NCI-H2081 (cell line): ENCODE measurements around the gene BMPR1A.
A peak's percentile ranks its signal among the peaks of the same experiment; 100 is the strongest.

Experiments used
- DNase-seq, 2 experiments: peaks; one replicate each; lab custom pipeline; 2025; lab: John Stamatoyannopoulos, UW

Gene BMPR1A

DNA sequence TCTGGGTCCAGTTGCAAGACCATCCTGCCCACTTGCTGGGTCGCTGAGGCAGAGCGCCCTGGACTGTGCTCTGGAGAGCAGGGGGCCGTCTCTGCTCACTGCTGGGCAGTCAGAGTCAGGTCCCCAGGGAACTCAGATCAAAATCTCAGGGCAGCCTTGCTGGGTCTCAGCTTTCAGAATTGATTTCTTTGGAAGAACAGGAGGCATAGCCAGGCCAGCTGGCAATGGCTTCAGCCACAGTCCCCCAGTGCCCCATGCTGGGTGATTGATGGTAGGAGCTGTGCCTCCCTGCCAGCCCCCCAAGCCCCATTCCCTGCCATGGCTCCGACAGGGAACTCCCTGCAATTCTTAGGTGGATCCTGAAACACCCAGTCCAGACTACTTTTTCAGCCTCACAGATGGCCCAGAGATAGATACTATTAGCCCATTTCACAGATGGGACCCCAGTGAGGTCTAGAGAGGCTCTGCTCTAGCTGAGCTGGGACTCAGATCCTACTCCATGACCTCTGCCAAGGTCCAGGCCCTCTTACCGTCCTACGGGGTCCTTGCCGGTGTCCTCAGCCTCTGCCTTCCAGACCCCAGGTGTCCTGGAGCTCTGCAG is 200.5 kb downstream of the BMPR1A start:
- DNase-seq = no peak

DNA sequence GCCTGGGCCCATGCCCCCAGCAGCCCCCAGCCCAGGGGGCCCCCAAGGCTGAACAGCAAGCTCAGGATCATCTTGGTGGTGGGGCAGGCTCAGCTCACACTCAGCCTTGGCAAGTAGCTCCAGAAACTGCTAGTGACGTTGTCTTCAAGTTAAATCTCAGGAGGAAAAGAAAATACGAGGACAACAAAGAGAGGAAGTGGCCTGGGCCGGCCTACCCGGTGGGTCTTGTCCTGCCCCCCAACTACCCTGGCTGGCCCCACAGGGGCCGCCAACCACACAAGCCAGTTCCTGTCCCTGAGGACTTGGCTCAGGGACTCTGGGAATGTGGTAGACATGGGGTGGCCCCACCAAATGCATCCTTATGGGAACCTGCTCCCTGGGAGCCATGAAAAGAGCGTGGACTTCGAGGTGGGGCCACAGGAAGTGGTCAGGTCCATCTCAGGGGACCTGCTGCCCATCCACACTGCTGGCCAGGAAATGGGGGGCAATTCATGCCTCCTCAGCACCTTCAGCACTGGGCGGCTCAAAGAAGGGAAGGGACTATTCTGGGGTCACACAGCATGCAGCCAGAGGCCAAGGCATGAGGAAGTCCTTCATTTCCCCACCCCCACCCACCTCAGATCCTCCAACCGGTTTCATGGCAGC is 201.2 kb downstream of the BMPR1A start, which contains the start of gene MMRN2:
MMRN2 (minus strand) TSS at position 145 of the 645 bp plus-strand sequence; CDS start at position 71, 74 bp downstream.
- no peak for DNase-seq

GRCh38 chr10:86958116-86958900 is 201.9 kb downstream of the BMPR1A start, which contains the start of gene SNCG:
TSS of gene SNCG (plus strand) at chr10:86958599. CDS start at chr10:86958698, 99 bp downstream.
- no peak for DNase-seq

GRCh38 chr10:86958901-86959736 is 202.7 kb downstream of the BMPR1A start:
- DNase-seq = no peak

DNA sequence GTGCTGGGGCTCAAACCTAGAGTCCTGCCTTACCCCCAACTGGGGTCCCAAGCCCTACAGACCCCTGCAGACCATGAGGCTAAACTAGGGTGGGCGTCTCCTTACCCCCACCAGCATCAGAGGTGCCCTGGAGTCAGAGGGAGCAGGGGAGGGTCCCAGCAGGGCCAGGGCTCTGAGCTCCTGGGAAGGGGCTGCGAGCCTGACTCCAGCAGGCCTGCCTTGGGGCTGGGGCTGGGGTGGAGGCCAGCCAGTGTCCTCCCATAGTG is 203.3 kb downstream of the BMPR1A start:
- no peak for DNase-seq

DNA sequence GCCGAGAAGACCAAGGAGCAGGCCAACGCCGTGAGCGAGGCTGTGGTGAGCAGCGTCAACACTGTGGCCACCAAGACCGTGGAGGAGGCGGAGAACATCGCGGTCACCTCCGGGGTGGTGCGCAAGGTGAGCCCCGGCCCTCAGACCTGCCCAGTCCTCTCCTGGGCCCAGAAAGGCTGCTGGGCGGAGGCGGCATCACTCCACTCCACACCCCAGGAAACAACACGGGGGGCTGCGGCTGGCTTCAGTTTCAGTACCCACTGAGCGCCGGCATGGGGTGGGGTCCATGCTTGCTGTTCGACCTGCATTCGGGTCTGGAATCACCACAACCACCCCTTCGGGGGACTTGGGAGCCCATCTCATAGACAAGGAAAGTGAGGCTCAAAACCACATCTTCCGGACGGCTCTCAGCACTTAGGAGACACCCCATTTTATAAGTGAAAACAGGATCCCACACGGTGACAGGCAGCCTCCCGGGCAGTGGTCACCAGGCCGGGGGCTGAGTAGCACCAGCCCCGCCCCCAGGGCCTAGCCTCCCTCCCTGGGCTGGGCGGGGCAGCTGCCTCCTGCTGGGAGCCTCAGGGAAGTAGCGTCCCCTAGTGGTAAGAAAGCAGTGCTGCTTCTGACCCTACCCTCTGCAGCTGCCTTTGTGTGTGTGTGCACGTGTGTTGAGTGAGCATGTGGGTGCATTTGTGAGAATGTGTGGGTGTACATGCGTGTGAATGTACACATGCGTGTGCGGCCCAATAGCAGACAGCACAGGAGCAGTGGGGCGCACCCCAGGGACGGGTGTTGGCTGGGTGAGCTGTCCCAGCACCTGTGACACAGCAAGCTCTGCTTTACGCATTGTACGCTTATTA is 203.8 kb downstream of the BMPR1A start:
- no peak for DNase-seq

DNA sequence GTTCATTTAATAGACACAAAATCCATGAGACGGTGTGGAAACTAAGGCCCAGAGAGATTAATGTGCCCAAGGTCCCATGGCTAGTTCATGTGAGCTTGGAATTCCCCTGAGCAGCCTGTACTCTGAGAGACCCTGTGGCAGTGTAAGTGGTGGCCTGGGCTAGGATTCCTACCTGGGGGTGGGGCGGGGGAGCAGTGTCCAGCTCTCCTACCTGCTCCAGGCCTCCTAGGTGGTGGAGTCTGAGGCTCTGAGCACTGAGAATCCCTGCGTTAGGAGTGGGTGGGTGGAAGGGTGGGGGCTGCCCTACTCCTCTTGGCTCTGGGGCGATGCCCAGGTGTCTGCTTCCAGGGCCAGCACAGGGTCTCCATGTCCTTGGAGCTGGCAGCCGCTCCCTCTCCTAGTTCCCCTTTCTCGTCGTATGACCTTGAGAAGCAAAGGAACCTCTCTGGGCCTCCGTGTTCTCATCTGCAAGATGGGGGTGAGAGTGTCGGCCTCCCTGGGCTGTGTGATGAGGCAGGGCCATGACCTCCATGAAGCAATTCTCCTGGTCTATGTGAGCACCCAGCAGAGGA is 204.5 kb downstream of the BMPR1A start:
- no peak for DNase-seq

GRCh38 chr10:86961481-86962091 is 205.2 kb downstream of the BMPR1A start:
- no peak for DNase-seq

DNA sequence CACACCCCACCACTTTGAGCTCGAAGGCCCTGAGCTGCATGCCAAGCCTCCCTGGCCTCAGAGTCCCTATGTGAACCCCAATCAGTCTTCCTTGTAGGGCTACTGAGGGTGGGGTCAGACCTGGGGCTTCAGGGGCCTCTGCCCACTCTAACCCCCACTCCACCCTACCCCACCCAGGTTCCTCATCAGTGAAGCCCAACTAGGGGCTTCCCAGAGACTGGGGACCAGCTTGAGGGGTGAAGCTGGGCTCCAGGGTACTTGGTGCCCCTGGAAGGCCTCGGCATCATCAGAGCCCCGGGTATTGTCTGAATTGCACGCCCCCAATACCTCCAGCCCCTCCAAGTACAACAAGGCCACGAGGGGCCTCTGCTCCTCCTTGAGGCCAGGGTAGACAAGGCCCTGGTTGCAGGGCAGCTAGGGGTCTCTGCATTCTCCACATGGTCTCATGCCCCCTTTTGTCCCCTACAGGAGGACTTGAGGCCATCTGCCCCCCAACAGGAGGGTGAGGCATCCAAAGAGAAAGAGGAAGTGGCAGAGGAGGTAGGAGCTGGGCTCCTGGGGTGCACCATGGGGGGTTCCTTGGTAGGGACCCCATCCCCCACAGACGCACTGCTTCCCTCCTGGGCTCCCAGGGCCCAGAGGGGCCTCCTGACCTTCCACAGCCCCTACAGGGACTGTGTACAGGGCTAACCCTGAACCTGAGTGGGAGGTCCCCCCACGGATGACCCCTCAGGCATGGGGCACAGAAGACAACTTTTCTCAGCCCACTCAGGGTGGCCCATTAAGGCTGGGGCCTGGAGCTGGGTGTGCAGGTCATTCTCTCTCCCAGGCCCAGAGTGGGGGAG is 205.9 kb downstream of the BMPR1A start:
- DNase-seq = no peak

- no peak for DNase-seq
These were observed 206.5 kb downstream of the BMPR1A start for GRCh38 chr10:86962981-86963310.

- DNase-seq = no peak
These were observed 207.0 kb downstream of the BMPR1A start for GRCh38 chr10:86963341-86963919.

- DNase-seq = no peak
These were observed 207.8 kb downstream of the BMPR1A start for GRCh38 chr10:86964061-86964846.

DNA sequence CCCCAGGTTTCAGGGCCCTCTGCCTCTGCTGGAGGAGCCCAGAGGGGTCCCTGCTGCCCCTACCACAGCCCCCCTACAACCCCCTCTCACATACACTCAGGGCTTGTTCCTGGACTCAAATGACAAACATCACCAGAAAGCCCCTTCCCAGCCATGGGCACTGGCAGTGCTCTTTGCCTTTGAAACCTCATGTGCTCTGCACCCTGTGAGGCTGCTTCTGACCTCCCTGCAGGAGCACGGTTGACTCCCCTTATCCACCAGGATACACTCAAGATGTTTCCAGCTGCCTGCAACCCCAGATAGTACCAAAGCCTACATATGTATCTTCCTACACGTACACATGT is 208.4 kb downstream of the BMPR1A start:
- no peak for DNase-seq

DNA sequence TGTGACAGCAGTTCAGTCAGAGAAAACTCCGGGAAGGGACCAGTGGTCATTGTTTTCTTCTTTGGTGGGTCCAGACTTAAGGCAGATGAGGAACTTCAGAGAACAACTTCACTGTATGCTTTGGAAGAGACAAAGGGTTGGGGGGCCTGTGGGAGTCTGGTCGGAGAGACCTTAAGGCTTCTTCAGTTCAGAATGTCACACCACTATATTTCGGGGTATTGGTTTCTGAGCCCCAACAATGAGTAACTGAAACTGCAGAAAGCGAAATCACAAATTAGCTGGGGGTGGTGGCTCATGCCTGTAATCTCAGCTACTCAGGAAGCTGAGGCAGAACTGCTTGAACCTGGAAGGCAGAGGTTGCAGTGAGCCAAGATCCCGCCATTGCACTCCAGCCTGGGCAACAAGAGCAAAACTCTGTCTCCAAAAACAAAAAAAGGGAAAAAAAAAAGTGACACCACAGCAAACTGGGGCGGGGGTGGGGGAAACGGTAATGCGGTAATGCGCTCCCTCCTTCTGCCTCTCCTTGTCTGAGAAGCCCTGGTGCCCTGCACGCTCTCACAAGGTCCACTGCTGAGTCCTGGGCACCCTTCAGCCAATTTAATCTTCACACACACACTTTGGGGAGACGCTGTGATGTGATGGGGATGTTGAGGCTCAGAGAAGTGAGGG is 209.7 kb downstream of the BMPR1A start:
- no peak for DNase-seq

GRCh38 chr10:86967481-86967941 is 211.1 kb downstream of the BMPR1A start:
- DNase-seq = no peak

GRCh38 chr10:86968271-86968993 is 212.0 kb downstream of the BMPR1A start, which contains the start of gene ADIRF:
TSS of gene ADIRF (plus strand) at chr10:86968482. CDS start at chr10:86968545, 63 bp downstream.
- DNase-seq = peak in 1 of 2 experiments; percentile 33

DNA sequence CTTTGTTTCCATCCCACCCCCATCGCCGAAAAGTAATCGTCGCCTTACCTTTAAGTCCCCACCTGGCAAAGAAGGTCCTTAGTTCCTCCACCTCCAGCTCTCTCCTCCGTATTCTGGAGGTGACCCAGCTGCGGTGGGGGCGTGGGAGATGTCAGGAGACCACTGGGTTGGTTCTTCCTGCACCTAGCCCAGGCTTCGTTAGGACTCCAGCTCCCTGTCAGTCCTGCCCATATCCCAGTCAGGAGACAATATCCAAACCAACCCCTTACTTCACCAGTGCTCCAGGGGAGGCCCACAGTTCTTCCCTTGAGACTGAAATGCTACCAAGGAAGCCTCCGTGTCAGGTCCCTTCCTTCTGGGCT is 212.6 kb downstream of the BMPR1A start:
- DNase-seq = no peak
